ENCODE data around the gene SLC9A7. TPM values are rescaled to one million over a fixed set of nuclear protein-coding genes. Genes with fewer than 3 reads are reported as not detected.

The SLC9A7 gene
- polyA plus RNA-seq, 4 donors = 4.2 to 5.5 (median 4.6) TPM

Other genes with a start within 250 kb of the SLC9A7 start
- gene ZNF674, start 213.7 kb downstream of the SLC9A7 start, polyA plus RNA-seq (ENCODE audit: insufficient read length in 4 of 4) = 1 to 10 TPM; 4.1 to 7.1 (median 6.8) TPM
- gene CHST7, start 185.4 kb downstream of the SLC9A7 start, polyA plus RNA-seq (ENCODE audit: insufficient read length in 4 of 4) = 1 to 10 TPM; 1.7 to 2.4 (median 2.2) TPM
- gene RP2, start 77.9 kb upstream of the SLC9A7 start, polyA plus RNA-seq (ENCODE audit: insufficient read length in 4 of 4) = 10 to 100 TPM; 13.8 to 17.1 (median 16.5) TPM
- 10 to 100 TPM in 3 of 4 donors, 1 to 10 TPM in 1; 8.1 to 27.2 (median 25.0) TPM for gene JADE3, start 153.3 kb upstream of the SLC9A7 start, polyA plus RNA-seq (ENCODE audit: insufficient read length in 4 of 4)

All from left renal pelvis (tissue), 4 donors.